Glomerular endothelial cell (primary cell): ENCODE measurements around the gene TPST1. TPM values are rescaled to one million over a fixed set of nuclear protein-coding genes. Genes with fewer than 3 reads are reported as not detected.

Experiments
- total RNA-seq: library from RNA; depleted of rRNA; stranded (reverse); fragments of >200 nt; gene quantifications from 2 replicates; pipeline ENCODE4 v1.2.3, GENCODE V29; 2015

The TPST1 gene
- total RNA-seq, 1 donor from 2014 or later = 20.7 TPM

Other genes with a start within 250 kb of the TPST1 start
- 12.0 and 38.0 TPM in 2 replicates for gene GUSB, start 223.1 kb upstream of the TPST1 start, total RNA-seq
- gene ASL, start 129.5 kb upstream of the TPST1 start, total RNA-seq = 45.4 and 51.0 TPM in 2 replicates
- 23.4 and 37.0 TPM in 2 replicates for gene CRCP, start 90.5 kb upstream of the TPST1 start, total RNA-seq